NB4 (cell line): ENCODE measurements around the gene COL4A1.

Source experiments
- MYC ChIP-seq: IDR thresholded peaks from 2 replicates; pipeline ENCODE4 v1.6.1; 2011; ENCODE audit warnings: low read depth, low read length
- POLR2A ChIP-seq: IDR thresholded peaks from 2 replicates; pipeline ENCODE4 v1.6.1; 2011; ENCODE audit warnings: mild to moderate bottlenecking; ENCODE audit not compliant: insufficient read length; ENCODE audit errors: extremely low read depth
- TF ChIP-seq, protein P1 (sequence below): IDR thresholded peaks from one replicate; pipeline ENCODE4 v1.5.1; 2012; ENCODE audit warnings: low read depth, low read length

DNA sequence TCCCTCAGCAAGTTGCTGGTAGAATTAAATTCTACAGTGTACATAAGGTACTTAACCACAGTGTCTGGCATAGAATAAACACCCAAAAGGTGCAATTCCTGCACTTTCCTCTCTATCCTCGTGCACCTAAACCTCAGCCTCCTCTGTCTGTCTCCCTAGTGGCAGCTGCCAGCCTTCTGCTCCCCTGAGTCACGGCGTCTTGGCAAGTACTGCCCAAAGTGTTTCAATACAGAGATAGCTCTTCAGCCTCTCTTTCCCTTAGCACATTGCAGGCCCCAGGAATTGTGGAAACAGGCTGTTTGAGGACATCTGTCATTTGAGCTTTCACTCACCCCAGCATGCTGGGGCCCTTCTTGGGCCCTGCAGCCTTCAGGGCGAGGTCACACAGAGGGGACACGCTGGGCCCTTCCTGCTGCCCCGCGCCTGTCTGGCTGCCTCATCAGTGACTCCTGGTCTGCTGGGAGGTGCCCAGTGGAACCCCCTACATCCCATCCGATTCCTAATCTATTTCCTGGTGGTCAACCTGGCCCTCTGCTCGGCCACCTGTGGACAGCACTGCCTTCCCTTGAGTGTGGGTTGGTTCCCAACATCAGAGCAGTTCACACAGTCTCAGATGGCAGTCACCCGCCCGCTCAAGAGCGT lies 19.4 kb upstream of the COL4A1 start:
- TF ChIP-seq, protein P1, sequence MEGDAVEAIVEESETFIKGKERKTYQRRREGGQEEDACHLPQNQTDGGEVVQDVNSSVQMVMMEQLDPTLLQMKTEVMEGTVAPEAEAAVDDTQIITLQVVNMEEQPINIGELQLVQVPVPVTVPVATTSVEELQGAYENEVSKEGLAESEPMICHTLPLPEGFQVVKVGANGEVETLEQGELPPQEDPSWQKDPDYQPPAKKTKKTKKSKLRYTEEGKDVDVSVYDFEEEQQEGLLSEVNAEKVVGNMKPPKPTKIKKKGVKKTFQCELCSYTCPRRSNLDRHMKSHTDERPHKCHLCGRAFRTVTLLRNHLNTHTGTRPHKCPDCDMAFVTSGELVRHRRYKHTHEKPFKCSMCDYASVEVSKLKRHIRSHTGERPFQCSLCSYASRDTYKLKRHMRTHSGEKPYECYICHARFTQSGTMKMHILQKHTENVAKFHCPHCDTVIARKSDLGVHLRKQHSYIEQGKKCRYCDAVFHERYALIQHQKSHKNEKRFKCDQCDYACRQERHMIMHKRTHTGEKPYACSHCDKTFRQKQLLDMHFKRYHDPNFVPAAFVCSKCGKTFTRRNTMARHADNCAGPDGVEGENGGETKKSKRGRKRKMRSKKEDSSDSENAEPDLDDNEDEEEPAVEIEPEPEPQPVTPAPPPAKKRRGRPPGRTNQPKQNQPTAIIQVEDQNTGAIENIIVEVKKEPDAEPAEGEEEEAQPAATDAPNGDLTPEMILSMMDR: no peak
- no peak for TF ChIP-seq MYC
- no peak for TF ChIP-seq POLR2A
